CD4-positive, alpha-beta T cell treated with Interleukin-21 for 1 hour (primary cell): ENCODE results near the gene DNAH1.

Experiments used
- DNase-seq: peaks from one replicate; pipeline ENCODE4 v3.0.0-alpha.2; 2020

The DNAH1 gene

GRCh38 chr3:52393959-52394670 lies 78.0 kb downstream of the DNAH1 start:
- DNase-seq, result no peak

- DNase-seq, result no peak
Measured at GRCh38 chr3:52394751-52395502, 78.8 kb downstream of the DNAH1 start.

- DNase-seq, result no peak
Measured at GRCh38 chr3:52395503-52395865, 79.4 kb downstream of the DNAH1 start.

- no peak for DNase-seq
Measured at GRCh38 chr3:52396011-52396906, 80.1 kb downstream of the DNAH1 start.

GRCh38 chr3:52396907-52397591 lies 80.9 kb downstream of the DNAH1 start:
- no peak for DNase-seq

DNA sequence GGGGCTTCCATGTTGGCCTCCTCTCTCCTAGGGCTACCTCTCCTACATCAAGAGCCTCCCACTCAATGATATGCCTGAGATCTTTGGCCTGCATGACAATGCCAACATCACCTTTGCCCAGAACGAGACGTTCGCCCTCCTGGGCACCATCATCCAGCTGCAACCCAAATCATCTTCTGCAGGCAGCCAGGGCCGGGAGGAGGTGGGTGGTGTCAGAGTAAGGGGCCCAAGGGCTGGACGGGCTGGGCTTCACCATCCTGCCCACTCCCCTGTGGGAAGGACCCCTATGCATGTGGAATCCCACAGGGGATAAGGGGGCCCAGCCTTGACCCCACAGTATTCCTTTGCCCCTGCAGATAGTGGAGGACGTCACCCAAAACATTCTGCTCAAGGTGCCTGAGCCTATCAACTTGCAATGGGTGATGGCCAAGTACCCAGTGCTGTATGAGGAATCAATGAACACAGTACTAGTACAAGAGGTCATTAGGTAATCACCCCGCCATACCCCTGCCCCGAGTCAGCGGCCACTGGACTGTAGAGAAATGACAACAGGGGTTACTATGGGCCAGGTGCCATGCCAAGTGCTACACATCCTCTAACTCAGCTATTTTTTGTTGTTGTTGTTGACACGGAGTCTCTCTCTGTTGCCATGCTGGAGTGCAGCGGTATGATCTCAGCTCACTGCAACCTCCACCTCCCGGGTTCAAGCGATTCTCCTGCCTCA lies 81.7 kb downstream of the DNAH1 start:
- DNase-seq, result no peak

DNA sequence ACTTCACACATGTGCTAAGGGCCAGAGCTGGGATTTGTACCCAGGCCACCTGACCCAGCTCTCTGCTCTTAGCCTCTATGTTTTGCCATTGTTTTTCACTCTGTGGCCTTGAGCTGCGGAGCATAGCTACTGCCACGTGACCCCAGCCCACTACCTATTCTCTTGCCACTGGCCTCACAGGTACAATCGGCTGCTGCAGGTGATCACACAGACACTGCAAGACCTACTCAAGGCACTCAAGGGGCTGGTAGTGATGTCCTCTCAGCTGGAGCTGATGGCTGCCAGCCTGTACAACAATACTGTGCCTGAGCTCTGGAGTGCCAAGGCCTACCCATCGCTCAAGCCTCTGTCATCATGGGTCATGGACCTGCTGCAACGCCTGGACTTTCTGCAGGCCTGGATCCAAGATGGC lies 82.6 kb downstream of the DNAH1 start:
- DNase-seq, result no peak

DNA sequence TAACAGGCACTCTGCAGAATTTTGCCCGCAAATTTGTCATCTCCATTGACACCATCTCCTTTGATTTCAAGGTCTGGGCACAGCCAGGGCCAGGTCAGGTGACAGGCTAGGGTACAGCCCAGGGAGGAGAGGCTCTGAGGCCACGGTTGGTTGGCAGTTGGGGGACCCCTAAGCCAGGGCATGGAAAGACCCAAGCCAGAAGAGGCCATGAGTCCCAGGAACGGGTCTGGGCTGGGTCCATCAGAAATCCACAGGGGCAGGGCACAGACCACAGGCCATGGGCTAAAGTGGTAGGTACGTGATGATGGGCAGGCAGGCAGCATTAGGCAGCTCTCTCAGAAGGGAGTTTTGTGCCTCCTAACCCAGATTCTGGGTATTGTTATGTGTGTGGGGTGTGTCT lies 83.0 kb downstream of the DNAH1 start:
- no peak for DNase-seq

GRCh38 chr3:52399593-52399992 lies 83.5 kb downstream of the DNAH1 start:
- DNase-seq, result no peak

- no peak for DNase-seq
Measured at GRCh38 chr3:52400275-52400793, 84.2 kb downstream of the DNAH1 start.

DNA sequence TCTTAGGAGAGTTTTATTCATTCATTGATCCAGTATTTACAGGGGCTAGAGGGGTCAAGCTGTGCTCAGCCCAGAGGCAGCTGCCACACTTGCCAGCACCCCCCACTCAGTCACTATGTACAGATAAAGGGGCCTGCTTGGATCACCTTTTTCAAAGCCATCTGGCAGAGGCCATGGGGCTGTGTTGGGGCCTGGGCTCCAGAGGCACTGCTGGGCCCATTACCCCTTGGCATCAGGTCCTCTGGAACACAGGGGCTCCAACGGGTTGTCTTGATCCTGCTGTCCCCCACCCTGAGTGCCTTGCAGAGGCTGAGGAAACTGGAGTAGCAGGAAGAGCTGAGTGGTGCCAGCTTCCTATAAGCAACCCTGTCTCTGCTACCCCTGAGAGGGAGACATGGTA lies 84.9 kb downstream of the DNAH1 start:
- DNase-seq, result no peak

GRCh38 chr3:52401551-52401950 lies 85.4 kb downstream of the DNAH1 start:
- no peak for DNase-seq

GRCh38 chr3:52402101-52402521 lies 86.0 kb downstream of the DNAH1 start:
- no peak for DNase-seq

DNA sequence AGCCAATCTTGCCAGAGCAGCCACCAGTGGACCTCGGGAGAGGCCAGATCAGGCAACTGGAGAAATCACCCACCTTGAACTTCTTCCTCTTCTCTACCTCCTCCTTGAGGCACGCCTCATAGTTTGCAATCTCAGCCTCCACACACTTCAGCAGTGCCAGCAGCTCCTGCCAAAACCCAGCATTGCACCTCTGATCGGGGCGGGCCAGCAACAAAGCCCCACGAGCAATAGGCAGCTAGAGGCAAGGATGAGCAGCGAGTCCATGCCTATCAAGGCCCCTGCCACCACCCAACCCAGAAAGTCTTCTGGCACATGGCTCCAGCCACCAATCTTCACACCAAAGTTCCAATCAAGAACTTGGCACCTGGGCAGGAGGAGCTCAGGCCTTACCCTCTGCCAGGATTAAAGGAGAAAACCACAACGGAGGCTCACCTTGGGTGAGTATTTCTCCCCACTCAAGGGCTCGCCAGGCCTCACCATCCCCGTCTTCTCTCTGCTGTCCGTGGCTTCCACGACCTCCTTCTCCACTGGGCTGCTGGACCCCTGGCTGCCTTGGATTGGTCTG lies 86.7 kb downstream of the DNAH1 start:
- no peak for DNase-seq

DNA sequence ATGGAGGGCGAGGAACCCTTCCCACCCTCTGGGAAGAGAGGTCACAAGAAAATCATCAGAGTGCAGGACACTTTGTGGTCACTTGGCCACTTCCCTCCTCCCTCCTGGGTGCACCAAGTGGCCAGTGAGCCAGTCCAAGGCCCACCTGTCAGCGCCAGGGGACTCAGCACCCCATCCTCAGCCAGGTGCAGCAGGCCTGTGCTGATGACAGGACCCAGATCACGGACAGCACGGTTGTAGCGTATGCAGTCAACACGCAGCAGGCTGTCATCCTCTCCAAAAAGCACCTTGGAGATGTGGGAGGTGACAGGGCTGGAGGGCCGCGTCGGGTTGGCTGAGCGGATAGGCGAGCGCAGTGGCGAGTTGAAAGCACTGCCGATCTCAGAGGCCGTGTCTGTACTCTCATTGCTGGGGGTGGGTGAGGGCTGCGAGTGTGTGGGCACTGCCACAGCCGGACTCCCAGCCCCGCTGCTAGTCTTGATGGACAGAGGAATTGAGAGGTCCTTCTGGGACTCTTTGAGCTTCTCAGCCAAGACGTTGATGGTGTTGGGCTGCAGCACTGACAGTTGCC lies 87.2 kb downstream of the DNAH1 start:
- no peak for DNase-seq

GRCh38 chr3:52403955-52404354 lies 87.8 kb downstream of the DNAH1 start:
- no peak for DNase-seq

GRCh38 chr3:52404391-52404790 lies 88.3 kb downstream of the DNAH1 start:
- DNase-seq, result no peak

DNA sequence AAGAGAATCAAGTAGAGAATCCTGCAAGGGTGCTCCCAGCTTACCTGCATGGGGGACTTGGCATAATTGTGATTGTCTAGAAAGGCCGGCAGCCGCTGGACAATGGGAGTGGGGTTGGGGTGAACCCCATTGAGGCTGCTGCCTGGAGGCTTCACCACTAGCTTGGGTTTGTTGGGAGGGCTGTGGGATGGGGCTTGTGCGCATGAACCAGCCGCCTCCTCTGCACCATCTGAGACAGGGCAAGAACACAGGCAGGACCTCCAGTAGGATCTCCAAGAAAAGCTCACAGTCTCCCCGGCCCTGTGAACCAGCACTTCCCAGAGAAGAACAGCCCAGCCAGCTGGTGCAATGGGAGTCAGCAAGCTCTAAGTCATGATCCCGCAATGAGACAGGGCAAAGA lies 88.9 kb downstream of the DNAH1 start:
- no peak for DNase-seq

- DNase-seq, result no peak
Measured at GRCh38 chr3:52405601-52406110, 89.5 kb downstream of the DNAH1 start.

DNA sequence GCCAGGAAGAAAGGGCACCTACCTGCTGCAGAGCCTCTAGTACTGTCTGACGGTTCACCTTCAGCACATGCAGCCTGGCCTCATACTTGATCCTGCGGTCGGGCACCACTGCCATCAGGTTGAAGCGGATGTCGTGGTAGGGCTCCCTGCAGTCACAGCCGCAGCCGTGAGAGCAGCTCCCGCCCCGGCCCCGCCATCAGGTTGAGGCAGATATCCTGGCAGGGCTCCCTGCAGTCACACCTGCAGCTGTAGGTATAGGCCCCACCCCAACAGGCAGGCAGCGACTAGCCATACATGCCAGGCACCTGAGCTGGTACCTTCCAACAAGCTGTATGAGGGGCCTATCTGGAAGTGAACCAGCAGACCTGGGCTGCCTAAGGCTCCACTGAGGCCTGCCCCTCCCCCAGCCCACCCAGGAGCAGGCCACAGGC lies 90.1 kb downstream of the DNAH1 start:
- DNase-seq, result no peak
